Left lung (tissue), 10 donors: ENCODE results near the gene NRN1L. TPM values are rescaled to one million over a fixed set of nuclear protein-coding genes. Genes with fewer than 3 reads are reported as not detected.
"Not testable (repeated sequence)": the region's sequence is repeated elsewhere in the genome, so short reads cannot be mapped to it uniquely, and the experiment has no call there.

Experiments used
- ATAC-seq: fragments of 200-7000 bp; cut with Tn5 transposase; one replicate; pipeline ENCODE4 v1.9.1; 2020; ENCODE audit warnings: moderate library complexity
- DNase-seq, 4 donors: peaks; one replicate each; pipeline ENCODE4 v3.0.0-alpha.2; 2013 to 2020
- H3K27ac ChIP-seq, 2 donors: fragments of 200-600 bp; sonication (generic) in 1 of 2; one replicate each; pipeline versions ENCODE4 v1.5.0 to v1.8.0; 2020 to 2021
- H3K27me3 ChIP-seq, 2 donors: fragments of 200-600 bp; sonication (generic) in 1 of 2; one replicate each; pipeline versions ENCODE4 v1.5.0 to v1.8.0; 2020 to 2021
- H3K36me3 ChIP-seq, 2 donors: fragments of 200-600 bp; sonication (generic) in 1 of 2; one replicate each; pipeline versions ENCODE4 v1.5.0 to v1.8.0; 2020 to 2021
- H3K4me1 ChIP-seq, 2 donors: fragments of 200-600 bp; one replicate each; pipeline ENCODE4 v1.8.0; 2021
- H3K4me3 ChIP-seq, 2 donors: fragments of 200-600 bp; sonication (generic) in 1 of 2; one replicate each; pipeline versions ENCODE4 v1.5.0 to v1.8.0; 2020 to 2021; ENCODE audit warnings: mild to moderate bottlenecking in 1 of 2
- H3K9me3 ChIP-seq, 2 donors: fragments of 200-600 bp; sonication (generic) in 1 of 2; one replicate each; pipeline versions ENCODE4 v1.5.0 to v1.8.0; 2020 to 2021
- intact Hi-C, 2 donors: fragments of 100-400 bp; cut with DNase I; formaldehyde crosslinking; loops; one replicate each; pipeline versions ENCODE4 v1.11.2 to v1.14.2; 2022
- polyA plus RNA-seq, 6 donors: library from polyadenylated mRNA; unstranded; fragments of 120-200 nt; gene quantifications; one replicate each; pipeline ENCODE4 v1.2.1, GENCODE V29; 2013; ENCODE audit not compliant: insufficient read length in 6 of 6
- total RNA-seq, 2 donors: library from RNA; stranded (reverse); fragmentation: NEBNext Ultra II Directional; extraction: Animal tissue kit (Norgen Biotek cat#: 25700); gene quantifications; one replicate each; pipeline ENCODE4 v1.2.1, GENCODE V29; 2021
- TF ChIP-seq, protein P1 (sequence below), 2 donors: fragments of 200-600 bp; sonication (generic) in 1 of 2; IDR thresholded peaks; one replicate each; pipeline versions ENCODE4 v1.5.0 to v1.8.0; 2021; ENCODE audit warnings: antibody characterized with exemption in 2 of 2
- donor health status: DM: no; HTN: yes; CAD: no.
- donor health status: DM: no; HTN: no; CAD: no.

NRN1L gene
- total and polyA plus RNA-seq, 8 donors: 1.1 to 2.6 (median 1.9) TPM; not detected in 1

DNA sequence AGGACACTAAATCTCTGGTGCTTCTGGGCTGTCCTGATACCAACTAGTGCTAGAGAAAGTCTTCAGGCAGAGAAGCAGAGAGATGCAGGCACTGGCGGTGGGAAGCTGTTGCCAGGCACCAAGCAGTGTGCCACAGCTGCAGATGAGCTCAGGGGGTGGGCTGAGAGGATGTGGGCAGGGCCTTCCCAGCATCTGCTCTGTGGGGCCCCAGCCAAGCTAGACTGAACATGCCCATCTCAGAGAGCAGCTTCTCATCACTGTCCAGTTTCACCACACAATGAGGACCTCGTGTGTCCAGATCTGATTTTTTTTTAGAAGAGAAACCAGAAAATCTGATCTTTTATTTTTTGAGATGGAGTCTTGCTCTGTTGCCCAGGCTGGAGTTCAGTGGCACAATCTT lies 25.5 kb downstream of the NRN1L start:
- intact Hi-C loops: no loop called here
- H3K27ac ChIP-seq: no peak overlapping the region
- H3K4me3 ChIP-seq: no peak overlapping the region
- no peaks in the 10 kb centered on the region for H3K27me3 ChIP-seq
- DNase-seq (no peak), ATAC-seq (peak; percentile 26)
- no peaks in the 10 kb centered on the region for H3K4me1 ChIP-seq
- H3K36me3 ChIP-seq: peaks cover 0 to 42% of the 10 kb centered on the region in 2 donors
- TF ChIP-seq, protein P1, sequence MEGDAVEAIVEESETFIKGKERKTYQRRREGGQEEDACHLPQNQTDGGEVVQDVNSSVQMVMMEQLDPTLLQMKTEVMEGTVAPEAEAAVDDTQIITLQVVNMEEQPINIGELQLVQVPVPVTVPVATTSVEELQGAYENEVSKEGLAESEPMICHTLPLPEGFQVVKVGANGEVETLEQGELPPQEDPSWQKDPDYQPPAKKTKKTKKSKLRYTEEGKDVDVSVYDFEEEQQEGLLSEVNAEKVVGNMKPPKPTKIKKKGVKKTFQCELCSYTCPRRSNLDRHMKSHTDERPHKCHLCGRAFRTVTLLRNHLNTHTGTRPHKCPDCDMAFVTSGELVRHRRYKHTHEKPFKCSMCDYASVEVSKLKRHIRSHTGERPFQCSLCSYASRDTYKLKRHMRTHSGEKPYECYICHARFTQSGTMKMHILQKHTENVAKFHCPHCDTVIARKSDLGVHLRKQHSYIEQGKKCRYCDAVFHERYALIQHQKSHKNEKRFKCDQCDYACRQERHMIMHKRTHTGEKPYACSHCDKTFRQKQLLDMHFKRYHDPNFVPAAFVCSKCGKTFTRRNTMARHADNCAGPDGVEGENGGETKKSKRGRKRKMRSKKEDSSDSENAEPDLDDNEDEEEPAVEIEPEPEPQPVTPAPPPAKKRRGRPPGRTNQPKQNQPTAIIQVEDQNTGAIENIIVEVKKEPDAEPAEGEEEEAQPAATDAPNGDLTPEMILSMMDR (IDR thresholded peaks at IDR 0.05): no peak
- no peaks in the 10 kb centered on the region for H3K9me3 ChIP-seq

DNA sequence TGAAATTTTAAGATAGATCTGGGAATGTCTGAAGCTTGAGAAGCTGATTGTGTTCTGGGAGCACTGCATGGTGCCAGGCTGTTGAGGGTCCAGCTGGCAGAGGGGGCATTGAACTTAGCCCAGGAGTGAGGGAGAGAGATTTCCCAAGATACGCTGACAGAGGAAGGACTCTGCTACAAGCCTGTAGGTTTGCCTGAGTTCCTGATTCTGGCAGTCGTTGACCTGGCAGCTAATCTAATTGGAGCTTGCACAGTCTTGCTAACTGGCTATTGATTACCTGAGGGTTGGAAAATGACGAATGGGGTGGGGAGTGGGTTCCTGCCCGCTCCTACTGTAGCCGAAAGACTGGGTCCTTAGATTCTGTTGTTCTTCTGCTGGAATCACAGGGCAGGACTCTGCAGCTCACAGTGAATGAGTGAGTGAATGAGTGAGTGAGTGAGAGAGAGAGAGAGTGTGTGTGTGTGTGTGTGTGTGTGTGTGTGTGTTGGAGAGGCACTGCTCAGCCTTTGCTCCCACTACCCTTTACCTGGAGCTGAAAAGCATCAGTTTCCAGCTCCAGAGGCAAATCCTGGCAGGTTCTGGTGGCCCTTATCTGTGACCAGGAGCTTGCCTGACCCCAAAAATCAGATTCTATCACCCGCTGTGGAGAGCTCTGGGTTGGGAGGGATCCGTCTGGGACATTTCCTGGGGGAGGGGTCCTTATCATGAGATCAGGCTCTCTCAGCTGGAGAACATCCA lies 30.2 kb downstream of the NRN1L start:
- intact Hi-C loops: no loop called here
- TF ChIP-seq, protein P1 (IDR thresholded peaks at IDR 0.05): no peak
- Histone ChIP-seq H3K4me1 (peaks cover 6 to 20% of the 10 kb centered on the region in 2 donors), H3K36me3 (peaks cover 0 to 33% of the 10 kb centered on the region in 2 donors), H3K4me3 (no peak overlapping the region), H3K9me3 (no peaks in the 10 kb centered on the region), H3K27me3 (no peaks in the 10 kb centered on the region), H3K27ac (no peak overlapping the region)
- DNase-seq (no peak), ATAC-seq (no peak)

DNA sequence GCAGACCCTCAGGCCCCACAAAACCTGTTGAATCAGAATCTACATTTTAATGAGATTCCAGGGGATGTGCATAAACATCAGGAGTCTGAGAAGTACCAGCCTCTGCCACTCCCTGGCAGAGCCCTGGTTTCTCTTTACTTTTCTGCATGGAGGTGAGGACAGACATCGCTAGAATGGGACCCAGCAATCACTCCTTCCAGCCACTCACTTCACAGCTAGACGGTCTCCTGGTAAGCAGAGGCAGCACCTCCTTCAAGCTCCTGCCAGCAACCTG lies 30.7 kb downstream of the NRN1L start:
- H3K36me3 ChIP-seq: peaks cover 0 to 30% of the 10 kb centered on the region in 2 donors
- intact Hi-C loops: not testable (repeated sequence)

DNA sequence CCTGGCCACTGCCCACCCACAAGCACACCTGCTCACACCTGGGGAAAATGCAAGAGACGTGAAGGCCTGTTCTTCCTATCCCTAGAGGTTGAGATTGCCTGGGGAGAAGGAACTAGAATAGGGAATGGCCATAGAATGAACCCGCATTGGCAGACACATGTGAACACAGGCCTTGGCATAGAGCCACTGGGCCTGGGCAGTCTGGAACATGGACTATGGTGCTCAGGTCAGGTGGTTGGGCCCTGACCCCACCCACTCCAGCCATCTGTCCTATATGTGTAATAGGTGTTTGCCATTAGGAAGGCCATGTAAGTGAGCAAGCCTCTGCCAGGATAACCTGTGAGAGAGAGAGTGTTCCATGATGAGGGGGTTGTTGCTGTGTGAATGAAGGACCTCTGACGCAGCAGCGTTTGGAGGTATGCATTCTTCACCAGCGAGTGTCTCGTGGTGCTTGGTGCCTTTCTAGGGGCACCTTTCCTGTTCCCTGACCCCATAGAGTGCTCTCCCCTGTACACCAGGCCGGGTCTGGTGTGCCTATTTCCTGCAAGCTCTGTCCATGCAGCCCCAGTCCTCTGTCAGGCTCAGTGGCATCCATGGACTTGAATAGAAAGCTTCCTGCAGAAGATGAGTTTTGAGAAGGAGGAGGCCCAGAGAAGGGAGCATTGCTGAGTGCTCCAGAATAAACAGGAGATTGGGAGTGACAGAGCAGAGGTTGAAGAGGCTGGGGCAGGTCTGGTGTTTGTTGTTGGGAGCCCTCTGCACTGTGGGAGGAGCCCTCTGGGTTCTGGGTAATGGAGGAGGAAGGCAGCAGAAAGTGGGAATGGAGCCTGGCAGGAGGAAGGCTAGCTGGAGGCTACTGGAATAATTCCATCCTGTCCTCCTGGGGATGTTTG lies 31.4 kb downstream of the NRN1L start:
- Histone ChIP-seq H3K36me3 (peaks cover 0 to 24% of the 10 kb centered on the region in 2 donors), H3K4me1 (peaks cover 6 to 20% of the 10 kb centered on the region in 2 donors), H3K4me3 (no peak overlapping the region), H3K27me3 (no peaks in the 10 kb centered on the region), H3K27ac (no peak overlapping the region), H3K9me3 (no peaks in the 10 kb centered on the region)
- TF ChIP-seq, protein P1 (IDR thresholded peaks at IDR 0.05): no peak
- peak; percentile 35 for ATAC-seq
- intact Hi-C loops: no loop called here
- no peak for DNase-seq

More for the DNA sequence above, 30.7 kb downstream of the NRN1L start:
- ATAC-seq, H3K27ac ChIP-seq, H3K9me3 ChIP-seq, H3K27me3 ChIP-seq, DNase-seq, H3K4me3 ChIP-seq: not testable (repeated sequence)
- peaks cover 6 to 20% of the 10 kb centered on the region in 2 donors for H3K4me1 ChIP-seq

- H3K27me3 ChIP-seq: no peaks in the 10 kb centered on the region
- ATAC-seq (peak; percentile 68), DNase-seq (no peak)
- peaks cover 6 to 20% of the 10 kb centered on the region in 2 donors for H3K4me1 ChIP-seq
- intact Hi-C loops: no loop called here
- H3K9me3 ChIP-seq: no peaks in the 10 kb centered on the region
- peaks cover 0 to 12% of the 10 kb centered on the region in 2 donors for H3K36me3 ChIP-seq
- TF ChIP-seq, protein P1 (IDR thresholded peaks at IDR 0.05): no peak
- no peak overlapping the region for H3K4me3 ChIP-seq
- H3K27ac ChIP-seq: peak overlapping the region in 1 of 2 donors; percentile 2
Measured at GRCh38 chr16:67917140-67917851, 32.6 kb downstream of the NRN1L start.
